Adrenal gland (tissue), 12 donors: ENCODE data around the gene TMEM52. TPM values are rescaled to one million over a fixed set of nuclear protein-coding genes. Genes with fewer than 3 reads are reported as not detected.
A peak's percentile ranks its signal among the peaks of the same experiment; 100 is the strongest.

Source experiments
- DNase-seq, 7 donors: peaks; one replicate each; pipeline ENCODE4 v3.0.0-alpha.2; 2019 to 2020
- H3K27ac ChIP-seq, 5 donors: fragments of 200-600 bp; sonication (generic) in 4 of 5; 1 replicate in 3 of 5; 2 replicates in 2 of 5; pipeline versions ENCODE4 v1.5.1 to v1.8.0; 2016 to 2020; ENCODE audit warnings: mild to moderate bottlenecking in 1 of 5
- H3K27me3 ChIP-seq: fragments of 200-600 bp; 2 replicates; pipeline ENCODE4 v1.8.0; 2021
- H3K36me3 ChIP-seq, 2 donors: fragments of 200-600 bp; replicated peaks in 1 of 2; 1 replicate in 1 of 2; 2 replicates in 1 of 2; pipeline versions ENCODE4 v1.5.1 to v1.8.0; 2018 to 2022
- H3K4me1 ChIP-seq, 2 donors: fragments of 200-600 bp; replicated peaks in 1 of 2; 1 replicate in 1 of 2; 2 replicates in 1 of 2; pipeline versions ENCODE4 v1.5.1 to v1.8.0; 2018 to 2021
- H3K4me3 ChIP-seq, 4 donors: fragments of 200-600 bp; sonication (generic) in 3 of 4; one replicate each; pipeline ENCODE4 v1.5.1; 2016 to 2018
- H3K9me3 ChIP-seq, 3 donors: fragments of 200-600 bp; sonication (generic) in 1 of 3; replicated peaks in 1 of 3; 1 replicate in 2 of 3; 2 replicates in 1 of 3; pipeline versions ENCODE4 v1.5.1 to v1.8.0; 2016 to 2021
- CTCF ChIP-seq, 6 experiments: fragments of 450-650 bp in 4 of 6; fragments of 200-600 bp in 2 of 6; sonication (generic) in 1 of 6; IDR thresholded peaks; 1 replicate in 5 of 6; 2 replicates in 1 of 6; pipeline versions ENCODE4 v1.5.1 to v1.8.0; 2016 to 2021; ENCODE audit warnings: antibody characterized with exemption in 6 of 6, mild to moderate bottlenecking in 2 of 6, moderate library complexity in 1 of 6
- POLR2A ChIP-seq, 2 donors: fragments of 450-650 bp; IDR thresholded peaks; one replicate each; pipeline ENCODE4 v1.6.1; 2017; ENCODE audit warnings: antibody characterized with exemption in 2 of 2, mild to moderate bottlenecking in 2 of 2, moderate library complexity in 1 of 2
- WGBS, 4 donors: extraction: QIAGEN DNeasy Blood & Tissue Kit in 2 of 4; methylation state at CpG; one replicate each; pipeline versions ENCODE4 v1.1.5 to v1.1.7; 2013 to 2017; 5-methylcytosine and 5-hydroxymethylcytosine counted together
- intact Hi-C, 2 donors: fragments of 100-400 bp; cut with DNase I; formaldehyde crosslinking; loops; one replicate each; pipeline versions ENCODE4 v1.14.1 to v1.15.0; 2022 to 2023
- polyA plus RNA-seq, 3 donors: library from polyadenylated mRNA; stranded (reverse); fragments of 200-250 nt in 2 of 3; fragments of 350-450 nt in 1 of 3; fragmentation: Illumina TruSeq in 1 of 3; extraction: RNeasy Lipid Tissue Mini Kit (QIAGEN cat#74804) in 1 of 3; gene quantifications; one replicate each; pipeline ENCODE4 v1.2.3, GENCODE V29; 2013 to 2014
- total RNA-seq, 9 donors: library from RNA; depleted of rRNA in 4 of 9; stranded (reverse); fragments of >200 nt in 4 of 9; fragments of 120-200 nt in 1 of 9; fragmentation: NEBNext Ultra II Directional in 1 of 9; extraction: Animal tissue kit (Norgen Biotek cat#: 25700) in 1 of 9; gene quantifications; one replicate each; pipeline versions ENCODE4 v1.1.0 to v1.2.4, GENCODE V29; 2013 to 2023
- donor health status: healthy with polysubstance abuse.
- donor health status: Bipolar disorder and iron deficiency.
- donor health status: DM: yes; HTN: yes; CAD: no.
- donor health status: DM: no; HTN: no; CAD: no.
- donor health status: DM: no; HTN: no; CAD: no.
- donor health status: DM: yes; HTN: yes; CAD: no.

TMEM52 gene
- total and polyA plus RNA-seq, 12 donors, result 7.0 to 95.4 (median 61.7) TPM

GRCh38 chr1:1926886-1927660, 8.0 kb upstream of the TMEM52 start:
- no peaks in the 10 kb centered on the region for H3K27me3 ChIP-seq
- H3K27ac ChIP-seq, result no peak overlapping the region
- 85 to 91% (median 87%) methylated on average over 13 to 21 of the region's 21 CpGs for WGBS, 4 donors
- no peaks in the 10 kb centered on the region for H3K36me3 ChIP-seq
- peak in 2 of 7 donors; percentile 17 to 20 for DNase-seq
- H3K9me3 ChIP-seq, result no peaks in the 10 kb centered on the region
- no peak for TF ChIP-seq POLR2A (IDR thresholded peaks at IDR 0.05)
- no peak for TF ChIP-seq CTCF (IDR thresholded peaks at IDR 0.05)
- intact Hi-C loops, result no loop called here
- no peaks in the 10 kb centered on the region for H3K4me1 ChIP-seq
- no peak overlapping the region for H3K4me3 ChIP-seq

GRCh38 chr1:1926346-1926811, 7.3 kb upstream of the TMEM52 start:
- no peak overlapping the region for H3K4me3 ChIP-seq
- TF ChIP-seq POLR2A (IDR thresholded peaks at IDR 0.05) (no peak), CTCF (IDR thresholded peaks at IDR 0.05) (no peak)
- no peaks in the 10 kb centered on the region for H3K4me1 ChIP-seq
- no peaks in the 10 kb centered on the region for H3K36me3 ChIP-seq
- 83 to 88% (median 85%) methylated on average over 14 to 26 of the region's 26 CpGs for WGBS, 4 donors
- intact Hi-C loops, result no loop called here
- no peaks in the 10 kb centered on the region for H3K9me3 ChIP-seq
- peak in 1 of 7 donors; percentile 18 for DNase-seq
- H3K27me3 ChIP-seq, result no peaks in the 10 kb centered on the region
- H3K27ac ChIP-seq, result no peak overlapping the region

DNA sequence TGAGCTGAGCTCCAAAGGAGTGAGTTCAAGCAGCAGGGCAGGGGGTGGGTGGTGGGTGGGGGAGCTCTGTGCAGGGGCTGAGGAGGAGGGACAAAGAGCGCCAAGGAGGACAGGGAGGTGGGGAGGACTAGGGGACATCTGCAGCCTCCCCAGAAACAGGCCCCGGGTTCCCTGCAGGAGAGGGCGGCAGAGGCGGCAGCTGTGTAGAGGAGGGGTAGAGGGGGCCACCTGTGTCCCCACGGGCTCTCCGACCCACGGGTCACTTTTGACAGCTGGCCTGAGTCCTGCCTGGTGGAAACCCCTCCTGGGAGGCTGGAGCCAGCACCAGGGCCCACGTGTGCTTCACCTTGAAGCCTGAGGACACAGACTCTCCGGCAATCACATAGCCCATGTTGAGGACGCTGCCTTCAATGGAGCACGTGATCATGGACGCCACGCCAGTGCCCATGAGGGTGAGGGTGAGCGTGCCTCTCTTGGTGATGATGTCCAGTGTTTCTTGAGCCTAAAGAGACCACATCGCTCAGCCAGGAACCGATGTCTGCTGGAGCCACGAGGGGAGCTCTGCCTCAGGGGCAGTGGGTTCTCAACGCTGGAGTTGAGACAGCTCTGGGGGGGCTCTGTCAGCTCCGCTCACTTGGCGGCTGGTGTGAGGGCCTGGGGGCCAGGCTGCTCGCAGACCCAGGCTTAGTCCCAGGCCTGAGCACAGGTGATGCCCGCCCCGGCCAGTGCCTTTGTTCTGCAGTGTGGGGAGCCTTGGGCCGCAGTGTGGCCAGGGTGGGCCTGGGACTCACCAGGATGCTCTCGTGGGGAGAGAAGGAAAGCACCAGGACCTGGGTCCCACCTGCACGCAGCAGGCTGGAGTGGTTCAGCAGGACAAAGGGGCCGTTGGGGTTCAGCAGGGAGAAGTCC, 6.6 kb upstream of the TMEM52 start:
- H3K27ac ChIP-seq, result no peak overlapping the region
- WGBS, 4 donors, result 85 to 98% (median 86%) methylated on average over 8 to 27 of the region's 27 CpGs
- DNase-seq, result peak in 2 of 7 donors; percentile 16 to 18
- no peaks in the 10 kb centered on the region for H3K27me3 ChIP-seq
- H3K9me3 ChIP-seq, result no peaks in the 10 kb centered on the region
- TF ChIP-seq CTCF (IDR thresholded peaks at IDR 0.05) (no peak), POLR2A (IDR thresholded peaks at IDR 0.05) (no peak)
- no peaks in the 10 kb centered on the region for H3K4me1 ChIP-seq
- no peak overlapping the region for H3K4me3 ChIP-seq
- intact Hi-C loops, result no loop called here
- H3K36me3 ChIP-seq, result no peaks in the 10 kb centered on the region

- H3K4me1 ChIP-seq, result no peaks in the 10 kb centered on the region
- H3K36me3 ChIP-seq, result no peaks in the 10 kb centered on the region
- no peak for DNase-seq
- H3K4me3 ChIP-seq, result no peak overlapping the region
- H3K27me3 ChIP-seq, result no peaks in the 10 kb centered on the region
- intact Hi-C loops, result no loop called here
- H3K27ac ChIP-seq, result no peak overlapping the region
- TF ChIP-seq CTCF (IDR thresholded peaks at IDR 0.05) (no peak), POLR2A (IDR thresholded peaks at IDR 0.05) (no peak)
- WGBS, 4 donors, result 93 to 95% (median 95%) methylated on average over 18 to 21 of the region's 21 CpGs
- no peaks in the 10 kb centered on the region for H3K9me3 ChIP-seq
These were observed 5.8 kb upstream of the TMEM52 start for GRCh38 chr1:1924849-1925248.
